GM21367 (cell line): ENCODE results near the gene SPIB.
"Not testable (repeated sequence)": the region's sequence is repeated elsewhere in the genome, so short reads cannot be mapped to it uniquely, and the experiment has no call there.

ENCODE experiments used
- ATAC-seq: cut with Tn5 transposase; IDR thresholded peaks from one replicate; pipeline ENCODE4 v1.9.1; 2021; ENCODE audit not compliant: unreplicated experiment

SPIB gene

DNA sequence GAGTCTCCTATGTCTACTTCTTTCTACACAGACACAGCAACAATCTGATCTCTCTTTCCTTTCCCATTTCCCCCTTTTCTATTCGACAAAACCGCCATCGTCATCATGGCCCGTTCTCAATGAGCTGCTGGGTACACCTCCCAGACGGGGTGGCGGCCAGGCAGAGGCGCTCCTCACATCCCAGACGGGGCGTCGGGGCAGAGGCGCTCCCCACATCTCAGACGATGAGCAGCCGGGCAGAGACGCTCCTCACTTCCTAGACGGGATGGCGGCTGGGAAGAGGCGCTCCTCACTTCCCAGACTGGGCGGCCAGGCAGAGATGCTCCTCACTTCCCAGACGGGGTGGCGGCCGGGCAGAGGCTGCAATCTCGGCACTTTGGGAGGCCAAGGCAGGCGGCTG is 27.8 kb upstream of the SPIB start:
- not testable (repeated sequence) for ATAC-seq

DNA sequence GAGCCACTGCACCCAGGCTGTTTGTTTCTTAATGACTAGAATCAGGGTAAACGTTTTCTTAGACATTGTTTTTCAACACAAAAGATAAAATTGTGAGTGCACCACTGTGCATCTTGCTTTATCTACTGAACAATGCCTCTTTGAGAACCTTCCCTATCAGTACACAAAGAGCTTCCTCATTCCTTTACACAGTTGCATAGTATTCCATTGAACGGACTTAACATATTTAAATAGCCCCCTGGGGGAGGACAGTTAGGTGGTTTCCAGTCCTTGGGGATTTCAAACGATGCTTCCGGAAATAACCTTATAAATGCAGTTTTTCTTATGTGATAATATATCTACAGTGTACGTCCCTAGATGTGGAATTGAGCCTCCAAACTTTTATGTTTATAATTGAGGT is 26.0 kb upstream of the SPIB start:
- no peak for ATAC-seq

GRCh38 chr19:50393589-50393988 is 25.1 kb upstream of the SPIB start:
- ATAC-seq = no peak

- ATAC-seq = no peak
Measured at GRCh38 chr19:50394017-50394416, 24.7 kb upstream of the SPIB start.

DNA sequence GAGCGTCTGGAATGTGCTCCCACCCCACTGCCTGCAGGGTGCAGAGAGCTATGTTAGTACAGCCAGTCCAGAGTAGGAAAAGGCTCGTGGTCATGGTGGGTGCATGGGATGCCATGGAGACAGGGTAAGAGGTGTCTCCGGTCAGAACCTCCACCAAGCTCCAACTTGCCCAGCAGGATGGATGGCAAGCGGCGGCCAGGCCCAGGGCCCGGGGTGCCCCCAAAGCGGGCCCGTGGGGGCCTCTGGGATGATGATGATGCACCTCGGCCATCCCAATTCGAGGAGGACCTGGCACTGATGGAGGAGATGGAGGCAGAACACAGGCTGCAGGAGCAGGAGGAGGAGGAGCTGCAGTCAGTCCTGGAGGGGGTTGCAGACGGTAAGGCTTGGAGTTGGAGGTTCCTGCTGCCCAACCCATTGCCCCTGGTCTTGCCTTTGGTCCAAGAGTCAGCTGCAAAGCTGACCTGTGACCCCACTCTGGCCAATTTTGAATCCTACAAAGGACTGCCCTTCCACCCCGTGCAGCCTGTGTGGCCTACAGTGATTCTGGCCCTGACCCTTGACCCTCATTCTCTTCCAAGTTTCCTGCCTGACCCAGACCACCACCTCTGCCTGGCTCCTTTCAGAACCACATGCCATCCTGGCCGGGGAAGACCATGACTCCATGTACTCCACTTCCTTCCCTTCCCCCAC is 19.9 kb upstream of the SPIB start:
- no peak for ATAC-seq

DNA sequence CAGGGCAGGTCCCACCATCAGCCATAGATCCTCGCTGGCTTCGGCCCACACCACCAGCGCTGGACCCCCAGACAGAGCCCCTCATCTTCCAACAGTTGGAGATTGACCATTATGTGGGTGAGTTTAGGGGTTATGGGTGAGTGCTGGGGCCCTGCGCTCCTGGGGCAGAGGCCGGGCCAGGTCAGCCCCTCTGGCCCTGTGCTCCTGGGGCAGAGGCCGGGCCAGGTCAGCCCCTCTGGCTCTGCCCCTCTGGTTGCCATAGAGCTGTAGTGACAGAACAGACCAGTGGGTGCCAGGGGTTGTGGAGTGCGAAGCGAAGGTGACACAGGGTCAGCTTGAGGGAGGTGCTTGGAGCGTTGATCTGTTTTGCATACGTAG is 19.4 kb upstream of the SPIB start:
- no peak for ATAC-seq

GRCh38 chr19:50401605-50402450 is 16.9 kb upstream of the SPIB start:
- ATAC-seq = no peak

GRCh38 chr19:50402544-50403301 is 16.0 kb upstream of the SPIB start:
- ATAC-seq = no peak

GRCh38 chr19:50406156-50406820 is 12.4 kb upstream of the SPIB start:
- ATAC-seq = no peak

GRCh38 chr19:50406829-50407228 is 11.9 kb upstream of the SPIB start:
- no peak for ATAC-seq

- ATAC-seq = no peak
Measured at GRCh38 chr19:50409347-50409746, 9.4 kb upstream of the SPIB start.

- no peak for ATAC-seq
Measured at GRCh38 chr19:50410109-50410508, 8.6 kb upstream of the SPIB start.

- ATAC-seq = no peak
Measured at GRCh38 chr19:50412419-50412818, 6.3 kb upstream of the SPIB start.

DNA sequence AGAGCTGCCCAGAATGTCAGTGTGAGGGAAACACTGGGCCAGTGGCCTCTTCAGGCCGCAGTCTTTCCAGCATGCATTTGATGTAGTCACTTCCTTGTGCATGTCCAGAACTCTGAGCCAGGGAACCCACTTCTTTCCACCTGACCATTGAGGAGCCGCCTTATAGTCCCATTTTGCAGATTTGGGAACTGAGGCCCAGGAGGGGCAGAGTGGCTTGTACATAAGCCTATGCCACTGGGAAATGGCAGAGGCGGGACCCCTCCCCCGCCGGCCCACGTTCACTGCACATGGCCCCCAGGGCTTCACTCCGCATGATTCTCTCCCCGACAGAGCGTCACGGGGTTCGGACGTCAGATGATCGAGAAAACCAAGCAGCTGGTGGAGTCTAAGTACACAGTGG is 5.6 kb upstream of the SPIB start:
- no peak for ATAC-seq

GRCh38 chr19:50413531-50413930 is 5.2 kb upstream of the SPIB start:
- no peak for ATAC-seq

DNA sequence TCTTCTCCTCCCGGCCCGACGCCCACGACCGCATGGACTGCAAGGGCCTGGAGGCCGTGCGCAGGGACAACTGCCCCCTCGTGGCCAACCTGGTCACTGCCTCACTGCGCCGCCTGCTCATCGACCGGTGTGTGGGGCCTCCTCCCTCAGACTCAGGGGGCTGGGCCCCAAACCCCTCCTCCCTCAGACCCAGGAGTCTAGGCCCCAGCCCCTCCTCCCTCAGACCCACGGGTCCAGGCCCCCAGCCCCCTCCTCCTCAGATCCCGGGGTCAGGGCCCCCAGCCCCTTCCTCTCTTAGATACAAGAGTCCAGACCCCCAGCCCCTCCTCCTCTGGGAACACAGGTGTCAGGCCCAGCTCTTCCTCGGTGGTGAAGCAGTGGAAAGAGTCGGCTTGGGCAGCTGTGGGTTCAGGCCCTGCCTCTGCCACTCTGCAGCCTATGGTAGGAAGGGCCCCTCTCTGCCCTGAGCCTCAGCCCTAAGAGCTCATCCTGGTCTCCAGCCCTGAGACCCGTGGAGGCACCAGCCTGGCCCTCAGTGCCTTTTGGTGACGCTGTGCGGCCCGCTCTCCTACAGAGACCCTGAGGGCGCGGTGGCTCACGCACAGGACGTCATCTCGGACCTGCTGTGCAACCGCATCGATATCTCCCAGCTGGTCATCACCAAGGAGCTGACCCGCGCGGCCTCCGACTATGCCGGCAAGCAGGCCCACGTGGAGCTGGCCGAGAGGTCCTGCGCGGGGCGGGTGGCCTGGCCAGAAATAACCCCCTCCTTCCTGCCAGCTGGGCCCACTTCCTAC is 3.7 kb upstream of the SPIB start:
- ATAC-seq = no peak

DNA sequence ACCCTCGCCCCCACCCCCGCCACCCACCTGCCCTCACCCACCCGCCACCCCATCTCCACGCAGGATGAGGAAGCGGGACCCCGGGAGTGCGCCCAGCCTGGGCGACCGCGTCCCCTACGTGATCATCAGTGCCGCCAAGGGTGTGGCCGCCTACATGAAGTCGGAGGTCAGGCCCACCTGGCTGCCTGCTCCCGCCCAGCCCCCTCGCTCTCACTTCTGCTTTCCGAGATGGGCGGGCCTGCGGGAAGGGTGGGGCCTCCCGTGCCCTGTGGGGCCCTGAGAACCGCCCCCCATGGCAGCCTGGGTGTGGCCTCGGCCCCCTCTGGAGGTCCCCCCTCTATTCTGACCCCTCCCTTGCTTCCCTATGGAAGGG is 3.1 kb upstream of the SPIB start:
- no peak for ATAC-seq

DNA sequence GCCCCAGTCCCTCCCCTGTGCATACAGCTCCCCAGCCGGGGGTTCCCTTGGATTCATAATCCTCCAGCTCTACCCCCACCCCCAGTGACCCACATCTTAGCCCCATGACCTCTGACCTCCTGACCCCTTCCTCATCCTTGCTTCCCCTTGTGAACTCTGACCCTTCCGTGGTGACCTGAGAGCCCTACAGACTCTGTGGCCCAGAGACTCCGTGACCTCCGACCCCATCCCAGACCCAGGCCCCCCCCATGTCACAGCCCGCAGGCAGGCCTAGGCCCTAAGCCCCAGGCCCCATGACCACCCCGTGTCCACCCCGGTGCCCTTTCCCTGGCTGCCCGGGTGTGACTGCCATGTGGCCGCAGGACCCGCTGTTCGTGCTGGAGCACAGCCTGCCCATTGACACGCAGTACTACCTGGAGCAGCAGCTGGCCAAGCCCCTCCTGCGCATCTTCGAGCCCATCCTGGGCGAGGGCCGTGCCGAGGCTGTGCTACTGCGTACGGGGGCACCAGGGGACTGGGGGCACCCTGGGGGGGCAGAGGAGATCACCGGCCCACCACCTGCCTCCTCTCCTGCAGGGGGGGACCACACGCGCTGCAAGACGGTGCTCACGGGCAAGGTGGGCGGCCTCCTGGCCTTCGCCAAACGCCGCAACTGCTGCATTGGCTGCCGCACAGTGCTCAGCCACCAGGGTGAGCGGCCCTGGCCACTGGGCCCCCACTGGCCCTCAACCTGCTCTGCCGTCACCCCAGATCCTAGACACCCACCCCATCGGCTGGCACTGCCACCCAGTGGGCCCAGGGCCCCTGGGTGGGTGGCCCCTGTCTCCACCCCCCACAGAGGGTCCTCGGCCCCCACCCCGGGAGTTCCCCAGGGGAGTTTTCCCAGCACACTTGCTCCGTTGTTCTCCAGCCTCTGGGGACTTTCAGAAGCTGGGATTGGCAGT is 2.4 kb upstream of the SPIB start:
- no peak for ATAC-seq
